Aorta (tissue), 5 donors: Measurements from ENCODE around the gene TCF7. TPM values are rescaled to one million over a fixed set of nuclear protein-coding genes. Genes with fewer than 3 reads are reported as not detected.
A peak's percentile ranks its signal among the peaks of the same experiment; 100 is the strongest.

Experiments
- ATAC-seq: fragments of 200-7000 bp; cut with Tn5 transposase; one replicate; pipeline ENCODE4 v1.9.1; 2022; ENCODE audit warnings: moderate library complexity; ENCODE audit not compliant: low FRiP score
- DNase-seq, 2 donors: peaks; one replicate each; pipeline ENCODE4 v3.0.0-alpha.2; 2020
- H3K27ac ChIP-seq, 2 donors: one replicate each; pipeline ENCODE4 v1.5.1; 2013; ENCODE audit warnings: low read length in 2 of 2, mild to moderate bottlenecking in 2 of 2, moderate library complexity in 2 of 2, control low read depth in 1 of 2, inconsistent platforms in 1 of 2, low read depth in 1 of 2
- H3K27me3 ChIP-seq, 2 donors: one replicate each; pipeline ENCODE4 v1.6.1; 2013; ENCODE audit warnings: control low read depth in 1 of 2, low read length in 1 of 2, mild to moderate bottlenecking in 1 of 2, moderate library complexity in 1 of 2; ENCODE audit not compliant: insufficient read depth in 2 of 2, control insufficient read depth in 1 of 2
- H3K36me3 ChIP-seq, 2 donors: one replicate each; pipeline ENCODE4 v1.6.1; 2013; ENCODE audit warnings: control low read depth in 1 of 2, low read length in 1 of 2, mild to moderate bottlenecking in 1 of 2; ENCODE audit not compliant: insufficient read depth in 2 of 2, control insufficient read depth in 1 of 2
- H3K4me1 ChIP-seq, 2 donors: one replicate each; pipeline ENCODE4 v1.6.1; 2013; ENCODE audit warnings: low read length in 2 of 2, control low read depth in 1 of 2, mild to moderate bottlenecking in 1 of 2, moderate library complexity in 1 of 2; ENCODE audit not compliant: insufficient read depth in 2 of 2, control insufficient read depth in 1 of 2
- H3K4me3 ChIP-seq, 2 donors: one replicate each; pipeline ENCODE4 v1.5.1; 2013; ENCODE audit warnings: low read length in 2 of 2, control low read depth in 1 of 2, mild to moderate bottlenecking in 1 of 2
- H3K9me3 ChIP-seq: one replicate; pipeline ENCODE4 v1.6.1; 2013; ENCODE audit warnings: mild to moderate bottlenecking, low read length; ENCODE audit not compliant: control insufficient read depth
- WGBS, 2 donors: extraction: QIAGEN DNeasy Blood & Tissue Kit; methylation state at CpG; one replicate each; pipeline ENCODE4 v1.1.7; 2013; 5-methylcytosine and 5-hydroxymethylcytosine counted together
- intact Hi-C, 2 donors: fragments of 100-400 bp; cut with DNase I; formaldehyde crosslinking; loops; one replicate each; pipeline versions ENCODE4 v1.14.2 to v1.15.0; 2022
- long read RNA-seq, 2 donors: library from polyadenylated mRNA; unstranded; transcript quantifications; one replicate each; pipeline ENCODE4 v2.0.0, GENCODE V29; 2020 to 2021
- polyA plus RNA-seq, 2 donors: library from polyadenylated mRNA; stranded (reverse); fragments of 200-250 nt; gene quantifications; one replicate each; pipeline ENCODE4 v1.2.3, GENCODE V29; 2013
- total RNA-seq, 2 donors: library from RNA; stranded (reverse); fragmentation: NEBNext Ultra II Directional; extraction: Animal tissue kit (Norgen Biotek cat#: 25700); gene quantifications; one replicate each; pipeline ENCODE4 v1.2.1, GENCODE V29; 2021
- donor health status: healthy with polysubstance abuse.
- donor health status: Bipolar disorder and iron deficiency.
- donor health status: DM: no; HTN: no; CAD: no.
- donor health status: DM: no; HTN: no; CAD: no.
- donor health status: DM: yes; HTN: yes; CAD: no.

Gene TCF7
- total RNA-seq (1 to 10 TPM; 1.6 to 4.4 TPM), polyA plus RNA-seq (1 to 10 TPM in 1 of 2 donors, under 1 TPM in 1; 0.54 to 2.8 TPM)
- long read RNA-seq, donor 1, partial matches to known transcripts: 1 of 52 reads
- long read RNA-seq, donor 1, other reads (novel, unspliced or antisense): 51 of 52 reads
- long read RNA-seq, donor 2, partial matches to known transcripts: 1 of 47 reads
- long read RNA-seq, donor 2, other reads (novel, unspliced or antisense): 46 of 47 reads

- ATAC-seq (peak; percentile 87), DNase-seq (peak; percentile 74 to 91)
- Histone ChIP-seq H3K9me3 (no peaks in the 10 kb centered on the region), H3K36me3 (no peaks in the 10 kb centered on the region), H3K4me3 (peak within 1 kb of the TSS; percentile 40 to 68), H3K27me3 (no peaks in the 10 kb centered on the region), H3K4me1 (no peaks in the 10 kb centered on the region), H3K27ac (no peak within 1 kb of the TSS)
- intact Hi-C loops: no loop called here
- WGBS, 2 donors: 1% methylated on average over 68 to 90 of the region's 90 CpGs
Observed at GRCh38 chr5:134113902-134114875, at the start of gene TCF7. Gene TCF7, plus strand, starts transcription at chr5:134114681. Its CDS starts 226 bp downstream, at chr5:134114907.

GRCh38 chr5:134069553-134069952, 44.9 kb upstream of the TCF7 start:
- WGBS, 2 donors: 94% methylated on average over 6 of the region's 6 CpGs
- Histone ChIP-seq H3K36me3 (no peaks in the 10 kb centered on the region), H3K27ac (no peak overlapping the region), H3K4me1 (no peaks in the 10 kb centered on the region), H3K9me3 (no peaks in the 10 kb centered on the region), H3K27me3 (no peaks in the 10 kb centered on the region), H3K4me3 (no peak overlapping the region)
- intact Hi-C loops: no loop called here
- DNase-seq (no peak), ATAC-seq (no peak)

DNA sequence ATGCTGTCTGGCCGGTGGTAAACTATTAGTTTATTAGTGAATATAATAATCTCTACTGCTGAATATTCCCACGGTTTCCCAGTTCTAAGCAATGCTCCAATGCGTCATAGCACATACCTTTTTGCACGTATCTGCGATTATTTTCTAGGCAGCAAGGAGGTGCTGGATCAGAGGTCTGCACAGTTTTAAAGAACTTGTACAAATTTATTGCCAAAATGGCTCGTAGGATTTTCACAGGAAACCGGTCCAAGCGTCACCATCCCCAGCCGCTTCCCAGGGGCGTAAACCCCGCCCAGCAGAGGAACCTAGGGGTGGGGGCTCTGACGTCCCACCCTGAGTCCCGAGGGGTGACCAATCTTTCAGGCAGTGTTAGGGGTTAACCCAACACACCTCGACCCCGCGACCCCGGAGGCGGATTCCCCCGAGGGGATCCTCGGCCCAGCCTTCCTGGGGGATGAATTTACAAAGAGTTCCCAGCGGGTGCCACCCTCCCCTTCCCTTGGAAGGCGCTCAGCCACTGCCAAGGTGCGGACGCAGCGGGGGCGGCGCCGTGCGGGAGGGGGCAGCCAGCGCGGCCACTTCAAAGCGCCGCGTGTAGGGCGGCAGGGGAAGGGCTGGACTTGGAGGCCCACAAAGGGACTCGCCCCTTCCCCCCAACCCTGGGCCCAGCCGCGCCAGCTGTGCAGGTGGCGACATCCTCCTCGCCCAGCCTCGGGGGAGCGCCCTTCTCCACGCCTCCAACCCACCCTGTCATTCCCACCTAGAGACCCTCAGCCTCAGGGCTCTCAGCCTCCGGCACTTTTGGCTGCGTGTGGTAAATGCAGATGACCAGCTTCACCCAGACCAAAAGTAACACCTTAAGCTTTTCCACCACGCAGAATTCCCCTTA, 43.5 kb upstream of the TCF7 start:
- peak overlapping the region in 1 of 2 donors; percentile 43 for H3K4me3 ChIP-seq
- WGBS, 2 donors: 14 to 17% methylated on average over 40 to 46 of the region's 46 CpGs
- peak; percentile 47 for ATAC-seq
- intact Hi-C loops: no loop called here
- no peaks in the 10 kb centered on the region for H3K4me1 ChIP-seq
- peak in 1 of 2 donors; percentile 70 for DNase-seq
- H3K27me3 ChIP-seq: no peaks in the 10 kb centered on the region
- H3K27ac ChIP-seq: no peak overlapping the region
- no peaks in the 10 kb centered on the region for H3K36me3 ChIP-seq
- H3K9me3 ChIP-seq: no peaks in the 10 kb centered on the region

GRCh38 chr5:134071614-134072207, 42.8 kb upstream of the TCF7 start:
- WGBS, 2 donors: 89 to 93% methylated on average over 7 of the region's 7 CpGs
- no peak for ATAC-seq
- H3K27me3 ChIP-seq: no peaks in the 10 kb centered on the region
- no peaks in the 10 kb centered on the region for H3K9me3 ChIP-seq
- DNase-seq: no peak
- intact Hi-C loops: no loop called here
- H3K36me3 ChIP-seq: no peaks in the 10 kb centered on the region
- H3K4me1 ChIP-seq: no peaks in the 10 kb centered on the region
- no peak overlapping the region for H3K27ac ChIP-seq
- H3K4me3 ChIP-seq: no peak overlapping the region

GRCh38 chr5:134072471-134073210, 41.8 kb upstream of the TCF7 start:
- Histone ChIP-seq H3K36me3 (no peaks in the 10 kb centered on the region), H3K27ac (no peak overlapping the region), H3K9me3 (no peaks in the 10 kb centered on the region), H3K4me1 (no peaks in the 10 kb centered on the region), H3K4me3 (no peak overlapping the region), H3K27me3 (no peaks in the 10 kb centered on the region)
- ATAC-seq (no peak), DNase-seq (no peak)
- intact Hi-C loops: no loop called here
- WGBS, 2 donors: 93 to 97% methylated on average over 8 of the region's 8 CpGs

GRCh38 chr5:134073404-134073803, 41.1 kb upstream of the TCF7 start:
- ATAC-seq (no peak), DNase-seq (no peak)
- WGBS, 2 donors: 67 to 94% methylated on average over 2 of the region's 2 CpGs

DNA sequence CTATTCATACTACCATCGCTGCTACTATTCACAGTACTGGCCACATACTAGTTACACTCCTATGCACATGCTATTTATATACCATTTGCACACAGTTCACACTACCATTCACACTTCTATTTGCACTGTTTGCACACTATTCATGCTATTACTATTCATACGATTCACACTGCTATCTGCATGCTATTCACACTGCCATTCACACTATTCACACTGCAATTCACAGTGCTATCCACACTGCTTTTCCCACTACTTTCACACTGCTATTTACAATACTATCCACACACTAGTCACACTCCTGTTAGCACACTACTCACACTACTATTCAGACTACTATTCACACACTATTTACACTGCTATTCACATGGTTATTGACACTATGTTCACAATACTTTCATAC, 39.4 kb upstream of the TCF7 start:
- H3K9me3 ChIP-seq: no peaks in the 10 kb centered on the region
- H3K27ac ChIP-seq: no peak overlapping the region
- WGBS, 2 donors: 94 to 96% methylated on average over 2 of the region's 2 CpGs
- no peak for ATAC-seq
- no peaks in the 10 kb centered on the region for H3K4me1 ChIP-seq
- no peaks in the 10 kb centered on the region for H3K27me3 ChIP-seq
- intact Hi-C loops: no loop called here
- H3K4me3 ChIP-seq: no peak overlapping the region
- H3K36me3 ChIP-seq: no peaks in the 10 kb centered on the region
- no peak for DNase-seq

More at GRCh38 chr5:134073404-134073803, 41.1 kb upstream of the TCF7 start:
- intact Hi-C loops: no loop called here
- Histone ChIP-seq H3K4me3 (no peak overlapping the region), H3K27ac (no peak overlapping the region), H3K36me3 (no peaks in the 10 kb centered on the region), H3K9me3 (no peaks in the 10 kb centered on the region), H3K4me1 (no peaks in the 10 kb centered on the region), H3K27me3 (no peaks in the 10 kb centered on the region)
